Measurements from ENCODE around the gene WDFY4.

Gene WDFY4

DNA sequence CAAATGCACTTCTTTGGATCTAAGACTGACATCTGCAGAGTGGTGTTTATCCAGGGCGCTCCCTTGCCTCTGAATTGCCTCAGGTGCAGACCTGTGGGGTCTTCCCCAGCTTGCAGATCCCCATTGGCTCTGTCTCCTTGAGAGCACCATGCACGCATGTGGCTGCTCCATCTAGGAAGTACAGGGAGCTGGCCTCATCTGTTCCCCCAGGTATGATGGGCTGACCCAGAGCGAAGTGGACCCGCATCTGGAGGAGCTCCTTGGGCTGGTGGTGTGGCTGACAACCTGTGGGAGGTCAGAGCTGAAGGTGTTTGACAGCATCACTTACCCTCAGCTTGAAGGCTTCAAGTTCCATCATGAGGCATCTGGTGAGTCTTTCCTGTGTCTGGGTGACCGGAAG, 44.5 kb downstream of the WDFY4 start:
- H3K36me3 ChIP-seq (ENCODE audit: insufficient read depth, low read length): no peaks in the 10 kb centered on the region

DNA sequence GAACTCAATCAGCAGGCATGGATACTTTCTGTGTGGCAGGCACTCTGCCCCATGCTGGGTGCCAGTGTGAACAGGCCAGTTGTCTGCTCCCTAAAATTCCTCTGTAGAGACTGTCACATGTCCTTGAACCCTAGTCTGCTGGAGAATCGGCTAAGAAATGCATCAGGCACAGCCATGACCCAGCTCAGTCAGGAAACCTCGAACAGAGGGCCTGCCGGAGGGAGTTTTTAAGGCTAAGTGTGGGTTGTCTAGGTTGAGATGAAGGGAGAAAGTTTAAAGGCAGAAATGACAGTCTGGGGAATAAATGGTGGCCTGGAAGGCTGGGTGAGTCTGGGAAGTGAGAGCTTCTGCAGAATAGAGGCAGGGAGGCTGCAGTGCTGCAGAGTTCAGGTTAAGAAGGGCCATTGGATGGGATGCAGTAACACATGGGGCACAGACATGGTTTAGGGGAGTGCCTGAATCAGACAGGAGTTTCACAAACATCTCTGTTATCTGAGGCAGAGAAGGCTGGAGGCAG, 45.3 kb downstream of the WDFY4 start:
- Histone ChIP-seq H3K4me3 (ENCODE audit: low read length) (no peak overlapping the region), H3K9ac (ENCODE audit: low read depth, low read length) (no peak overlapping the region), H3K4me2 (ENCODE audit: low read length) (no peak overlapping the region), H3K36me3 (ENCODE audit: insufficient read depth, low read length) (no peaks in the 10 kb centered on the region), H3K4me1 (ENCODE audit: control insufficient read depth, insufficient read depth, low read length) (no peaks in the 10 kb centered on the region), H3K9me3 (replicated peaks; ENCODE audit: low read length) (no peaks in the 10 kb centered on the region), H3K27me3 (ENCODE audit: control insufficient read depth, insufficient read depth, low read length) (peaks cover 48% of the 10 kb centered on the region)

More for the DNA sequence above, 44.5 kb downstream of the WDFY4 start:
- Histone ChIP-seq H3K4me3 (ENCODE audit: low read length) (no peak overlapping the region), H3K9me3 (replicated peaks; ENCODE audit: low read length) (no peaks in the 10 kb centered on the region), H3K4me1 (ENCODE audit: control insufficient read depth, insufficient read depth, low read length) (no peaks in the 10 kb centered on the region), H3K9ac (ENCODE audit: low read depth, low read length) (no peak overlapping the region), H3K27me3 (ENCODE audit: control insufficient read depth, insufficient read depth, low read length) (peaks cover 50% of the 10 kb centered on the region), H3K4me2 (ENCODE audit: low read length) (no peak overlapping the region)

GRCh38 chr10:48731141-48731540, 46.5 kb downstream of the WDFY4 start:
- Histone ChIP-seq H3K36me3 (ENCODE audit: insufficient read depth, low read length) (no peaks in the 10 kb centered on the region), H3K9ac (ENCODE audit: low read depth, low read length) (no peak overlapping the region)

DNA sequence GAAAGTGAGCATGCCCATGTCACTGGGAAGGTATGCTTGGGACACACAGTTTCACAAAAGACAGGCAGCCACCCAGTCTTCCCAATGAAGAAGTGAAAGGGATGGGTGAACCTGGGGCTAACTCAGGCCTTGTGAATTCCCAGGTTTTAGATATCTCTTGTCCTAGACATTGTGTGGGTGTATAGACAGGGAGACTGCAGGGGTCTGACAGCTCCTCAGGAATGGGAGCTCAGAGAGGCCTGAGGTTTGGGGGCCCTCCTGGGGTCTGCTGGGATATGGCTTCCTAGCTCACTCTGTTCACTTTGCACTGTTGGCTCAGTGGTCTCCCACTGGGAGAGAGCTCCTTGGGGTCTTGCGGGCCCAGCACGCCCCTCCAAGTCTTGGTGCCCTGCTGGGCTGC, 47.0 kb downstream of the WDFY4 start:
- no peak overlapping the region for H3K4me2 ChIP-seq (ENCODE audit: low read length)
- no peak overlapping the region for H3K4me3 ChIP-seq (ENCODE audit: low read length)
- no peak overlapping the region for H3K9ac ChIP-seq (ENCODE audit: low read depth, low read length)
- no peaks in the 10 kb centered on the region for H3K4me1 ChIP-seq (ENCODE audit: control insufficient read depth, insufficient read depth, low read length)
- no peaks in the 10 kb centered on the region for H3K9me3 ChIP-seq (replicated peaks; ENCODE audit: low read length)
- H3K27me3 ChIP-seq (ENCODE audit: control insufficient read depth, insufficient read depth, low read length): peaks cover 46% of the 10 kb centered on the region
- H3K36me3 ChIP-seq (ENCODE audit: insufficient read depth, low read length): no peaks in the 10 kb centered on the region

More at GRCh38 chr10:48731141-48731540, 46.5 kb downstream of the WDFY4 start:
- Histone ChIP-seq H3K27me3 (ENCODE audit: control insufficient read depth, insufficient read depth, low read length) (peaks cover 51% of the 10 kb centered on the region), H3K9me3 (replicated peaks; ENCODE audit: low read length) (no peaks in the 10 kb centered on the region), H3K4me3 (ENCODE audit: low read length) (no peak overlapping the region), H3K4me1 (ENCODE audit: control insufficient read depth, insufficient read depth, low read length) (no peaks in the 10 kb centered on the region), H3K4me2 (ENCODE audit: low read length) (no peak overlapping the region)

- Histone ChIP-seq H3K9me3 (replicated peaks; ENCODE audit: low read length) (no peaks in the 10 kb centered on the region), H3K4me1 (ENCODE audit: control insufficient read depth, insufficient read depth, low read length) (no peaks in the 10 kb centered on the region), H3K4me2 (ENCODE audit: low read length) (no peak overlapping the region), H3K27me3 (ENCODE audit: control insufficient read depth, insufficient read depth, low read length) (peaks cover 51% of the 10 kb centered on the region), H3K4me3 (ENCODE audit: low read length) (no peak overlapping the region), H3K9ac (ENCODE audit: low read depth, low read length) (no peak overlapping the region), H3K36me3 (ENCODE audit: insufficient read depth, low read length) (no peaks in the 10 kb centered on the region)
Measured at GRCh38 chr10:48733329-48733728, 48.7 kb downstream of the WDFY4 start.

DNA sequence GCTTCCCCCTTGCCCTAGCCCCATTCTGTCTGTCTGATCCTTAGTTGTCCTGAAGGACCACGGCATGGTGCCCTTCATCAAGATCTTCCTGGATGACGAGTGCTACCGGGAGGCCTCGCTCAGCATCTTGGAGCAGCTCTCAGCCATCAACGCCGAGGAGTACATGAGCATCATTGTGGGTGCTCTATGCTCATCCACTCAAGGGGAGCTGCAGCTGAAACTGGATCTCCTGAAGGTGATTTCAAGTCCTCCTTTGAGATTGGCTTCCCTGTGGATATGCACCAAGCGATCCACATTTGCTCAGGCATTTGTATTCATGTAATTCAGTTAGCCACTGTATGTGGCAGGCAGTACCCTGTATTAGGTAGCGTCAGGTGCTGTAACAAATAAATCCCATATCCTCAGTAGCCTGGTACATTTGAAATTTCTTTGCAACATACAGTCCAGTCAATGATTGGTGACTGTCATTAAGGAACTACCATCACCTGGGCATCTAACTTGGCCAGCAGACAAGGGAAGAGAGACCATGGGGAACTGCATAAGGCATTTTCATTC, 51.2 kb downstream of the WDFY4 start:
- H3K4me3 ChIP-seq (ENCODE audit: low read length): no peak overlapping the region
- H3K9ac ChIP-seq (ENCODE audit: low read depth, low read length): no peak overlapping the region
- H3K9me3 ChIP-seq (replicated peaks; ENCODE audit: low read length): no peaks in the 10 kb centered on the region
- H3K36me3 ChIP-seq (ENCODE audit: insufficient read depth, low read length): no peaks in the 10 kb centered on the region
- peaks cover 57% of the 10 kb centered on the region for H3K27me3 ChIP-seq (ENCODE audit: control insufficient read depth, insufficient read depth, low read length)
- no peaks in the 10 kb centered on the region for H3K4me1 ChIP-seq (ENCODE audit: control insufficient read depth, insufficient read depth, low read length)
- no peak overlapping the region for H3K4me2 ChIP-seq (ENCODE audit: low read length)

GRCh38 chr10:48736596-48736995, 51.9 kb downstream of the WDFY4 start:
- Histone ChIP-seq H3K9me3 (replicated peaks; ENCODE audit: low read length) (no peaks in the 10 kb centered on the region), H3K36me3 (ENCODE audit: insufficient read depth, low read length) (no peaks in the 10 kb centered on the region), H3K9ac (ENCODE audit: low read depth, low read length) (no peak overlapping the region), H3K4me1 (ENCODE audit: control insufficient read depth, insufficient read depth, low read length) (no peaks in the 10 kb centered on the region), H3K27me3 (ENCODE audit: control insufficient read depth, insufficient read depth, low read length) (peaks cover 57% of the 10 kb centered on the region), H3K4me3 (ENCODE audit: low read length) (no peak overlapping the region), H3K4me2 (ENCODE audit: low read length) (no peak overlapping the region)

GRCh38 chr10:48737886-48738285, 53.2 kb downstream of the WDFY4 start:
- Histone ChIP-seq H3K9ac (ENCODE audit: low read depth, low read length) (no peak overlapping the region), H3K36me3 (ENCODE audit: insufficient read depth, low read length) (no peaks in the 10 kb centered on the region), H3K4me2 (ENCODE audit: low read length) (no peak overlapping the region), H3K4me3 (ENCODE audit: low read length) (no peak overlapping the region), H3K4me1 (ENCODE audit: control insufficient read depth, insufficient read depth, low read length) (no peaks in the 10 kb centered on the region), H3K9me3 (replicated peaks; ENCODE audit: low read length) (no peaks in the 10 kb centered on the region), H3K27me3 (ENCODE audit: control insufficient read depth, insufficient read depth, low read length) (peaks cover 61% of the 10 kb centered on the region)

GRCh38 chr10:48739170-48739569, 54.5 kb downstream of the WDFY4 start:
- Histone ChIP-seq H3K9me3 (replicated peaks; ENCODE audit: low read length) (no peaks in the 10 kb centered on the region), H3K4me3 (ENCODE audit: low read length) (no peak overlapping the region), H3K36me3 (ENCODE audit: insufficient read depth, low read length) (no peaks in the 10 kb centered on the region), H3K4me1 (ENCODE audit: control insufficient read depth, insufficient read depth, low read length) (no peaks in the 10 kb centered on the region), H3K9ac (ENCODE audit: low read depth, low read length) (no peak overlapping the region), H3K4me2 (ENCODE audit: low read length) (no peak overlapping the region), H3K27me3 (ENCODE audit: control insufficient read depth, insufficient read depth, low read length) (peaks cover 64% of the 10 kb centered on the region)

DNA sequence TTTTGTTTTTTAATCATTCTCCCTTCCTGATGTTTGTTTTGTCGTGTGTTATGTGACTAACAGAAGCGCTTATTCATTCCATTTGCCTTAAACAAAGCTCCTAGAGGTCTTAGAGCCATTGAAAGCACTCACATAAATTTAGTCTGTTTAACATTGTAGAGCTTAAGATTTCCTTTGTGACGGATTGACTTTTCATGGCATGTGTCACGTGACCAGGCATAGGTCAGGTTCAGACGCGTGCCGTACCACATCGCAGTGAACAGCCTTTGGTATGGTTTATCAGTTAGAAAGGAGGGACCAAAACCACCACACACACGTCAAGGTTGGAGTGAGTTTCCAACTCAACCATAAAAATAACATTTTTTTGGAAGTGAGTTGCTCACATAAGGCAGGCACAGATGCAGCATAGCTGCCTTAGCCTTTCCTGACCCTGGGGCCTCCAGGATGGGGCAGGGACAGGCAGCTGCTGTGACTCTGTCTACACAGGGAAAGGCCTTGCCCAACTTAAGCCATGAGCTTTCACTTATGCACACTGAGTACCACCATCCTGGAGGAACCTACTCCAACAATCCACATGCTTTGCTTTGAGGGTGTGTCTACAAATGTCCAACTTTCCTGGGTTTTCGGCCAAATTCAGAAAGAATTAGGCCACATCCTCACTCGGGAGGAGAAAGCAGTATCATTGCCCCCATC, 55.5 kb downstream of the WDFY4 start:
- no peaks in the 10 kb centered on the region for H3K36me3 ChIP-seq (ENCODE audit: insufficient read depth, low read length)

GRCh38 chr10:48740988-48741387, 56.3 kb downstream of the WDFY4 start:
- H3K4me2 ChIP-seq (ENCODE audit: low read length): no peak overlapping the region
- no peak overlapping the region for H3K4me3 ChIP-seq (ENCODE audit: low read length)
- peaks cover 66% of the 10 kb centered on the region for H3K27me3 ChIP-seq (ENCODE audit: control insufficient read depth, insufficient read depth, low read length)
- no peaks in the 10 kb centered on the region for H3K9me3 ChIP-seq (replicated peaks; ENCODE audit: low read length)
- no peak overlapping the region for H3K9ac ChIP-seq (ENCODE audit: low read depth, low read length)
- no peaks in the 10 kb centered on the region for H3K36me3 ChIP-seq (ENCODE audit: insufficient read depth, low read length)
- no peaks in the 10 kb centered on the region for H3K4me1 ChIP-seq (ENCODE audit: control insufficient read depth, insufficient read depth, low read length)

More for the DNA sequence above, 55.5 kb downstream of the WDFY4 start:
- no peak overlapping the region for H3K4me3 ChIP-seq (ENCODE audit: low read length)
- H3K9me3 ChIP-seq (replicated peaks; ENCODE audit: low read length): no peaks in the 10 kb centered on the region
- no peak overlapping the region for H3K9ac ChIP-seq (ENCODE audit: low read depth, low read length)
- H3K4me2 ChIP-seq (ENCODE audit: low read length): no peak overlapping the region
- H3K27me3 ChIP-seq (ENCODE audit: control insufficient read depth, insufficient read depth, low read length): peaks cover 67% of the 10 kb centered on the region
- no peaks in the 10 kb centered on the region for H3K4me1 ChIP-seq (ENCODE audit: control insufficient read depth, insufficient read depth, low read length)

All from skeletal muscle satellite cell (primary cell).